Smooth muscle cell (in vitro differentiated cells): ENCODE results near the gene STRN. TPM values are rescaled to one million over a fixed set of nuclear protein-coding genes. Genes with fewer than 3 reads are reported as not detected.
"Not testable (repeated sequence)": the region's sequence is repeated elsewhere in the genome, so short reads cannot be mapped to it uniquely, and the experiment has no call there.

ENCODE experiments used
- DNase-seq: peaks from one replicate; lab custom pipeline; 2025; ENCODE audit not compliant: unreplicated experiment; lab: John Stamatoyannopoulos, UW
- H2AFZ ChIP-seq: fragments of 200-600 bp; sonication (generic); 2 replicates; pipeline ENCODE4 v1.6.0; 2016; ENCODE audit warnings: antibody characterized with exemption, low read depth, mild to moderate bottlenecking
- H3F3A ChIP-seq: fragments of 200-600 bp; sonication (generic); 2 replicates; pipeline ENCODE4 v1.6.0; 2017; ENCODE audit warnings: antibody characterized with exemption, low read depth
- H3K27ac ChIP-seq: fragments of 200-600 bp; sonication (generic); 2 replicates; pipeline ENCODE4 v1.5.1; 2016; ENCODE audit warnings: low read depth, mild to moderate bottlenecking
- H3K27me3 ChIP-seq: fragments of 200-600 bp; sonication (generic); 2 replicates; pipeline ENCODE4 v1.6.1; 2016; ENCODE audit warnings: low read depth, mild to moderate bottlenecking
- H3K36me3 ChIP-seq: fragments of 200-600 bp; sonication (generic); 2 replicates; pipeline ENCODE4 v1.5.1; 2016; ENCODE audit warnings: low read depth
- H3K4me1 ChIP-seq: fragments of 200-600 bp; sonication (generic); 2 replicates; pipeline ENCODE4 v1.5.1; 2016; ENCODE audit warnings: low read depth
- H3K4me2 ChIP-seq: fragments of 200-600 bp; sonication (generic); 2 replicates; pipeline ENCODE4 v1.6.0; 2016; ENCODE audit warnings: mild to moderate bottlenecking
- H3K4me3 ChIP-seq: fragments of 200-600 bp; sonication (generic); 2 replicates; pipeline ENCODE4 v1.5.1; 2016; ENCODE audit warnings: mild to moderate bottlenecking
- H3K79me2 ChIP-seq: fragments of 200-600 bp; sonication (generic); 2 replicates; pipeline ENCODE4 v1.6.0; 2016; ENCODE audit warnings: low read depth, mild to moderate bottlenecking
- H3K9ac ChIP-seq: fragments of 200-600 bp; sonication (generic); 2 replicates; pipeline ENCODE4 v1.6.0; 2016; ENCODE audit warnings: low read depth
- H3K9me3 ChIP-seq: fragments of 200-600 bp; sonication (generic); replicated peaks from 2 replicates; pipeline ENCODE4 v1.5.1; 2016; ENCODE audit warnings: low read depth
- H4K20me1 ChIP-seq: fragments of 200-600 bp; sonication (generic); 2 replicates; pipeline ENCODE4 v1.6.0; 2016; ENCODE audit warnings: low read depth
- WGBS: methylation state at CpG from one replicate; pipeline ENCODE4 v1.1.7; 2016; ENCODE audit warnings: low lambda C conversion rate; 5-methylcytosine and 5-hydroxymethylcytosine counted together
- polyA plus RNA-seq: library from polyadenylated mRNA; unstranded; fragments of >200 nt; fragmentation: Nextera tagmentation; extraction: Ambion mirVana; gene quantifications from 2 replicates; pipeline ENCODE4 v1.2.1, GENCODE V29; 2016
- total RNA-seq: library from RNA; depleted of rRNA; stranded (reverse); fragments of >200 nt; gene quantifications from 2 replicates; pipeline ENCODE4 v1.2.3, GENCODE V29; 2014
- TF ChIP-seq, protein P1 (sequence below): fragments of 200-600 bp; sonication (generic); IDR thresholded peaks from 2 replicates; pipeline ENCODE4 v1.5.1; 2017; ENCODE audit warnings: borderline replicate concordance, mild to moderate bottlenecking, antibody characterized with exemption; ENCODE audit not compliant: insufficient read depth, poor library complexity, severe bottlenecking

STRN gene
- total and polyA plus RNA-seq, 2 experiments from 2014 or later: 4.6 to 19.6 TPM

GRCh38 chr2:36993841-36994620 is 27.7 kb upstream of the STRN start:
- DNase-seq: no peak
- TF ChIP-seq, protein P1, sequence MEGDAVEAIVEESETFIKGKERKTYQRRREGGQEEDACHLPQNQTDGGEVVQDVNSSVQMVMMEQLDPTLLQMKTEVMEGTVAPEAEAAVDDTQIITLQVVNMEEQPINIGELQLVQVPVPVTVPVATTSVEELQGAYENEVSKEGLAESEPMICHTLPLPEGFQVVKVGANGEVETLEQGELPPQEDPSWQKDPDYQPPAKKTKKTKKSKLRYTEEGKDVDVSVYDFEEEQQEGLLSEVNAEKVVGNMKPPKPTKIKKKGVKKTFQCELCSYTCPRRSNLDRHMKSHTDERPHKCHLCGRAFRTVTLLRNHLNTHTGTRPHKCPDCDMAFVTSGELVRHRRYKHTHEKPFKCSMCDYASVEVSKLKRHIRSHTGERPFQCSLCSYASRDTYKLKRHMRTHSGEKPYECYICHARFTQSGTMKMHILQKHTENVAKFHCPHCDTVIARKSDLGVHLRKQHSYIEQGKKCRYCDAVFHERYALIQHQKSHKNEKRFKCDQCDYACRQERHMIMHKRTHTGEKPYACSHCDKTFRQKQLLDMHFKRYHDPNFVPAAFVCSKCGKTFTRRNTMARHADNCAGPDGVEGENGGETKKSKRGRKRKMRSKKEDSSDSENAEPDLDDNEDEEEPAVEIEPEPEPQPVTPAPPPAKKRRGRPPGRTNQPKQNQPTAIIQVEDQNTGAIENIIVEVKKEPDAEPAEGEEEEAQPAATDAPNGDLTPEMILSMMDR: no peak
- Histone ChIP-seq H3F3A (no peaks in the 10 kb centered on the region), H2AFZ (no peak overlapping the region), H3K9me3 (no peaks in the 10 kb centered on the region), H3K4me3 (no peak overlapping the region), H3K4me1 (no peaks in the 10 kb centered on the region), H3K4me2 (no peak overlapping the region), H3K27ac (no peak overlapping the region), H3K79me2 (no peaks in the 10 kb centered on the region), H3K36me3 (peaks cover 5% of the 10 kb centered on the region), H3K27me3 (no peaks in the 10 kb centered on the region), H4K20me1 (no peaks in the 10 kb centered on the region), H3K9ac (no peak overlapping the region)
- WGBS: 90% methylated on average over 6 of the region's 6 CpGs

DNA sequence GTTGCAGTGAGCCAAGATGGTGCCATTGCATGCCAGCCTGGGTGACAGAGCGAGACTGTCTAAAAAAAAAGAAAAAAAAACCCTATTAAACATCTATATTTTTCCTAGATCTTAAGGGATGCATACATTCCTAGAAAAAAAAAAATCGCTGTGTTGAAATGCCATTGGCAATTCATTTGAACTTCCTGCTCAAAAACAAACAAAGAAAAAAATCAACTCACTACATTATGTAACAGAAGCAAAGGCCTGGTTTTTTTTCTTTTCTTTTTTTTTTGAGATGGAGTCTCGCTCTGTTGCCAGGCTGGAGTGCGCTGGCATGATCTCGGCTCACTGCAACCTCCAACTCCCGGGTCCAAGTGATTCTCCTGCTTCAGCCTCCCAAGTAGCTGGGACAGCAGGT is 21.7 kb upstream of the STRN start:
- no peak overlapping the region for H3K4me3 ChIP-seq
- H3K4me1 ChIP-seq: no peaks in the 10 kb centered on the region
- H3K9ac ChIP-seq: no peak overlapping the region
- WGBS: 98% methylated on average over 6 of the region's 6 CpGs
- no peak overlapping the region for H3K4me2 ChIP-seq
- TF ChIP-seq, protein P1: no peak
- no peak overlapping the region for H2AFZ ChIP-seq
- H3K36me3 ChIP-seq: no peaks in the 10 kb centered on the region
- no peak for DNase-seq
- no peak overlapping the region for H3K27ac ChIP-seq
- no peaks in the 10 kb centered on the region for H3F3A ChIP-seq
- no peaks in the 10 kb centered on the region for H3K27me3 ChIP-seq
- no peaks in the 10 kb centered on the region for H4K20me1 ChIP-seq
- no peaks in the 10 kb centered on the region for H3K79me2 ChIP-seq
- no peaks in the 10 kb centered on the region for H3K9me3 ChIP-seq

- no peaks in the 10 kb centered on the region for H3K36me3 ChIP-seq
- no peak for DNase-seq
- no peak overlapping the region for H2AFZ ChIP-seq
- no peaks in the 10 kb centered on the region for H3K9me3 ChIP-seq
- H3K9ac ChIP-seq: no peak overlapping the region
- H3K27me3 ChIP-seq: no peaks in the 10 kb centered on the region
- H3K27ac ChIP-seq: no peak overlapping the region
- no peaks in the 10 kb centered on the region for H3K4me1 ChIP-seq
- TF ChIP-seq, protein P1: no peak
- no peak overlapping the region for H3K4me3 ChIP-seq
- no peaks in the 10 kb centered on the region for H3K79me2 ChIP-seq
- no peaks in the 10 kb centered on the region for H3F3A ChIP-seq
- H4K20me1 ChIP-seq: no peaks in the 10 kb centered on the region
- 84% methylated on average over 3 of the region's 3 CpGs for WGBS
- H3K4me2 ChIP-seq: no peak overlapping the region
Observed at GRCh38 chr2:36982467-36982866, 16.1 kb upstream of the STRN start.

- WGBS: 96% methylated on average over 2 of the region's 2 CpGs
- no peak overlapping the region for H3K4me2 ChIP-seq
- no peak overlapping the region for H2AFZ ChIP-seq
- no peak overlapping the region for H3K9ac ChIP-seq
- DNase-seq: no peak
- no peaks in the 10 kb centered on the region for H4K20me1 ChIP-seq
- no peak overlapping the region for H3K4me3 ChIP-seq
- TF ChIP-seq, protein P1: no peak
- H3K9me3 ChIP-seq: no peaks in the 10 kb centered on the region
- no peaks in the 10 kb centered on the region for H3K36me3 ChIP-seq
- H3K27ac ChIP-seq: no peak overlapping the region
- H3K27me3 ChIP-seq: no peaks in the 10 kb centered on the region
- no peaks in the 10 kb centered on the region for H3F3A ChIP-seq
- H3K79me2 ChIP-seq: no peaks in the 10 kb centered on the region
- H3K4me1 ChIP-seq: no peaks in the 10 kb centered on the region
Observed at GRCh38 chr2:36981911-36982310, 15.6 kb upstream of the STRN start.

DNA sequence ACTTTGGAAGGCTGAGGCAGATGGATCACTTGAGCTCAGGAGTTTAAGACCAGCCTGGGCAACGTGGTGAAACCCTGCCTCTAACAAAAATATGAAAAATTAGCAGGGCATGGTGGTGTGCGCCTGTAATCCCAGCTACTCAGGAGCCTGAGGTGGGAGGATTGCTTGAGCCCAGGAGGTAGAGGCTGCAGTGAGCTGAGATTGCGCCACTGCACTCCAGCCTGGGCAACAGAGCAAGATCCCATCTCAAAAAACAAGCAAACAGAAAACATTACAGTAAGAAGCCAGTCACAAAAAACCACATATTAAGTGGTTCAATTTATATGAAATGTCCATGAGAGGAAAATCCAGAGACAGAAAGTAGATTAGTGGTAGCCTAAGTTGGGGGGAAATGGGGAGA is 12.7 kb upstream of the STRN start:
- not testable (repeated sequence) for H3K9ac ChIP-seq, DNase-seq, H3K4me3 ChIP-seq, H3K27me3 ChIP-seq, H2AFZ ChIP-seq, H3K4me2 ChIP-seq, H4K20me1 ChIP-seq, H3K9me3 ChIP-seq, H3F3A ChIP-seq, H3K79me2 ChIP-seq, H3K27ac ChIP-seq, H3K36me3 ChIP-seq, H3K4me1 ChIP-seq
- 99% methylated on average over 3 of the region's 3 CpGs for WGBS
